HG02938 (cell line): ENCODE results near the gene NMRK2.
"Not testable (repeated sequence)": the region's sequence is repeated elsewhere in the genome, so short reads cannot be mapped to it uniquely, and the experiment has no call there.

ENCODE experiments used
- ATAC-seq: cut with Tn5 transposase; IDR thresholded peaks from one replicate; pipeline ENCODE4 v1.9.1; 2021; ENCODE audit warnings: mild to moderate bottlenecking, moderate library complexity; ENCODE audit not compliant: unreplicated experiment

NMRK2 gene

GRCh38 chr19:3936506-3937442, 3.9 kb downstream of the NMRK2 start:
- no peak for ATAC-seq

- not testable (repeated sequence) for ATAC-seq
Measured at GRCh38 chr19:3938300-3938950, 5.6 kb downstream of the NMRK2 start.

GRCh38 chr19:3942790-3943409, 10.0 kb downstream of the NMRK2 start:
- ATAC-seq, result no peak

- ATAC-seq, result no peak
Measured at GRCh38 chr19:3944018-3944721, 11.3 kb downstream of the NMRK2 start.

- no peak for ATAC-seq
Measured at GRCh38 chr19:3945838-3946237, 13.0 kb downstream of the NMRK2 start.

GRCh38 chr19:3947316-3947933, 14.6 kb downstream of the NMRK2 start:
- ATAC-seq, result not testable (repeated sequence)

- ATAC-seq, result no peak
Measured at GRCh38 chr19:3949294-3949693, 16.4 kb downstream of the NMRK2 start.

GRCh38 chr19:3949997-3950859, 17.4 kb downstream of the NMRK2 start:
- no peak for ATAC-seq

GRCh38 chr19:3950871-3951861, 18.3 kb downstream of the NMRK2 start:
- ATAC-seq, result no peak

- not testable (repeated sequence) for ATAC-seq
Measured at GRCh38 chr19:3952755-3953276, 19.9 kb downstream of the NMRK2 start.

GRCh38 chr19:3954107-3954506, 21.2 kb downstream of the NMRK2 start:
- no peak for ATAC-seq

- ATAC-seq, result not testable (repeated sequence)
Measured at GRCh38 chr19:3955276-3955675, 22.4 kb downstream of the NMRK2 start.

- no peak for ATAC-seq
Measured at GRCh38 chr19:3955688-3956087, 22.8 kb downstream of the NMRK2 start.

- no peak for ATAC-seq
Measured at GRCh38 chr19:3958836-3959765, 26.2 kb downstream of the NMRK2 start.

GRCh38 chr19:3959766-3960131, 26.9 kb downstream of the NMRK2 start:
- ATAC-seq, result no peak

GRCh38 chr19:3961007-3961406, 28.1 kb downstream of the NMRK2 start:
- no peak for ATAC-seq
